ENCODE data around the gene SKI.
"Not testable (repeated sequence)": the region's sequence is repeated elsewhere in the genome, so short reads cannot be mapped to it uniquely, and the experiment has no call there.

SKI gene

DNA sequence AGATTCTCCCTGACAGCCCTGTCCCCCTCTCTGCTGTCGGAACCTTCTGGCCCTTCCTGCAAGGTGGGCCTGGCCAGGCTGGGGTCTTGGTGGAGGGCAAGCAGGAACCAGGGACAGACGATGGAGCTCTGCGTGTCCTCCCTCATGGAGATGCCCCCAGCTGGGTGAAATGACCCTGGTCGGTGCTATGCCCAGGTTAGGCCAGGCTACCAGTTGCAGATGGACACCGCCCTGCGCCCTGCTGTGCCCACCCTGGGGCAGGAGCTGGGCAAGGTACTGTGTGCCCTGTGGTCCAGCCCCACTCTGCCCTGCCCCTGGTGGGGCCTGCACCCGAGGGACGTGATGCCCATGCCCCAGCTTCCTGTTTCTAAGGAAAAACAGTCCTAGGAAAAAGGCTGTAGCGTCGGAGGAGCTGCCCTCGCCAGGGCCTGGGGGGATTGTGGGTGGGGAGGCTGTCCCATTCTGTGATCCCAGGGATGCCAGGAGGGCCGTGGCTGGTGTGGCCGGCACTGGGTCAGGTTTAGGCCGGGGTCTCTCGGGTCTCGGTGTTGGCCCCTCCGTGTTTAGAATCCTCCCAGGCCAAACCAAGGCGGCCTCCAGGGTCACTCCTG lies 85.6 kb downstream of the SKI start:
- no peak for DNase-seq

DNA sequence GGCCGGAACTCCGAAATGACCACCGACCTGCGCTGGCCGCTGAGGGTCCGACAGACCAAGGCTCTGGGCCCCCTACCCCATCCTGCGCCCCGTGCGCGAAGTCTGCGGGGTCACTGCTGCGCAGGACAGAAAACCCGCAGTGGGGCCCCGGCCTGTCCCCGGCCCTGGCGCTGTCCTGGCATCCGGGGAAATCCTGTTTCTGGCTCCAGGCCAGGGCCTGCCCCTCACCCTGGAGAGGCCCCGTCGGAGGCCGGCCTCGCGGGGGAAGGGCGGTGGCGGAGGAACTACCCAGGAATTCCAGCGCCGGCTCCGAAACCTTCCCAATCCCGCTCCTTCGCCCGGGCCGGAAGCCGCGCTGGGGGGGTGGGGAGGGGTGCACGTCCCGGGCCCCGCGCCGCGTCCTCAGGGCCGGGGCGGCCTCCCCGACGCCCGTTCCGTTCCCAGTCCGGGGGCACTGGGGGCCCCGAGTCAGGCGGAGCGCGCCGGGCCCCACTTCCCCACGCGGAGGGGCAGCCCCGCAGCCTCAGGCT lies 86.2 kb downstream of the SKI start:
- DNase-seq, result no peak

DNA sequence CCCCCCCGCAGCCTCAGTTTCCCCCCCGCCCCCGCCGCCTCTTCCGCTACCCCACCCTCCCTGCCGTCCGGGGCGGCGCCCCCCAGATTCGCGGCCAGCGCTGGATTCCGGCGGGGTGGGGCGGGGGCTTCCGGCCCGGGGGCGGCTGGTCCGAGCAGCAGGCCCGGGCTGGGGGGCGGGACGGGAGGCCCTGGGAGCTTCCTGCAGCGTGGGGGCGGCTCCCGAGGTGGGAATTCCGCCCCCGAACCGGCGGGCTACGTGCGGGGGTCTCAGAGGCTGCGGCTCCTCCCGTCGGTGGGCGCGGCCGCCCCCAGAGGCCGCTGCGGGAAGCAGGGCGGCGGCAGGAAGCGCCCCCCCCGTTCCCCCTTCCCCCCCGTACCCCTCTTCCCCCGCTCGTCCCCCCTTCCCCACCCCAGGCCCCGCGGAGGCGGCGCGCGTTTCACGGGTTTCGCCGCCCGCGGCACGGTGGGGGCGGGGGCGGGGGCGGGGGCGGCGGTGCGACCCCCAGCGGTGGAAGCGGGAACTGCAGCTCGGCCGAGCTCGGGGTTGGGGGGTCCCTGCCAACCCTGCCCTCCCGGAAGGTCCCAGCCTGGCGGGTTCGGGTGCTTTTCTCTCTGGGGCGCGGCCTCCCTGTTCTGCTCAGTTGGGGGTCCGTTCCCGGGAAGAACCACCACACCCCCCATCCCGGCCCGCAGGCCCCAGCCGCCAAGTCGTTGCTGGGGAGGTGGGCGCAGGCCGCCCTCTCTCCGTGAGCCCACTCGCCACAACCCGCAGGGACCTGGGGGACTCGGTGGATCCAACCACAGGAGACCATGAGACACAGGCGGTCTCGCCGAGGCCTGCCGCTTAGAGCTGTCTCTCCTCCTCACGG lies 86.9 kb downstream of the SKI start:
- no peak for DNase-seq

DNA sequence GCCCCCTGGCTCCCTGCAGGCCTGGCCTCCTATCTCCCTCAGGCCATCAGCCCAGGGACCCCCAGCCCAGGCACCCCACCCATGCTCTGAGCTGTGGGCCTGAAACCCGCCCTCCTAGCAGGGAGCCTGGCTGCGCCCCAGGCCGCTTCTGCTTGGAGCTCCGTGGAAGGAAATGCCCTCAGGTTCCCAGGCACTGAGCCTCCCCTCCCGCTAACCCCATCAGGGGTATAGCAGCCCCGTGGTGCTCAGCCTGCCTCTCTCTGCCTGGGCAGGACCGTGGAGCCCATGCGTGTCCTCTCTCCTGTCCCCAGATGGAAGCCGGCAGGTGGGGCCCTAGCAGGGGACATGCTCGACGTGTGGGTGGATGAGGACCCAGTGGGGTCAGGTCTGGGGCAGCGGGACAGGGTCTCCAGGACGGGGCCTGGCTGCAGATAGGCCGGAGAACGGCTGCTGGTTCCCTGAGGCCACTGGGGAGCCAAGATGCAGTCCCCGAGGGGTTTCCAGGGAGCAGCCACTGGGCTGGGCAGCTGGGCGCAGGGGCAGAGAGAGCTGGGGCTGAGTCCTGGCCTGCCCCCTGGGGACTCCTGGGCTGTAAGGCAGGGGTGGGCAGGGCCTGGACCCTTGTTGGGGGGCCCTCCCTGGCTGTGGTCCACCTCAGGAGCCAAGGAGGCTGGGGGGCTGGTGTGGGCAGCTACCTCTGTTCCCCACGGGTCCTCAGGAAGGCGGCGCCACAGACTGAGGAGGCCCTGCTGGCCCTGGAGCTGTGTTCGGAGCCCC lies 87.7 kb downstream of the SKI start:
- DNase-seq, result no peak

DNA sequence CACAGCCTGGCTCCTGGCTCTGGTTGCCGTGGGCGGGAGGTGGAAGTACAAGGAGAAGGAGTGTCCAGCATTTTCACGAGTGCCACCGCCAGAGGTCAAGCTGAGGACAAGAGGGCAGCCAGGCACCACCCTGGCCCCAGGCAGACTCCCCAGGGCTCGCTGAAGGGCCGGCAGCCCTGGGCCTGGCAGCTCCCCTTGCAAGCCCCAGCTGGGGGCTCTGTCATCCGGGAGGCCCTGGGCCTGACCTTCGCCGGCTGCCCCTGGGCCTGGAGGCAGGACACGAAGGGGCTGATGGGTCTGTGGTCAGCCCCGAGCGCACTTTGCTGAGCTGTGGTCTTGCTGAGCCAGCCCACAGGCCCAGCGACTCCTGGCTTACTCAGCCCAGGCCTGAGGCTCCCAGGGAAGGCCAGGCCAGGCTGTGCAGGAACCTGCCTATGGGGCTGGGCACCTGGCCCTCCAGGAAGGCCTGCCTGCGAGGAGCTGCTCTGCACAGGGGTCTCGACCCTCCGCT lies 88.4 kb downstream of the SKI start:
- DNase-seq, result no peak

DNA sequence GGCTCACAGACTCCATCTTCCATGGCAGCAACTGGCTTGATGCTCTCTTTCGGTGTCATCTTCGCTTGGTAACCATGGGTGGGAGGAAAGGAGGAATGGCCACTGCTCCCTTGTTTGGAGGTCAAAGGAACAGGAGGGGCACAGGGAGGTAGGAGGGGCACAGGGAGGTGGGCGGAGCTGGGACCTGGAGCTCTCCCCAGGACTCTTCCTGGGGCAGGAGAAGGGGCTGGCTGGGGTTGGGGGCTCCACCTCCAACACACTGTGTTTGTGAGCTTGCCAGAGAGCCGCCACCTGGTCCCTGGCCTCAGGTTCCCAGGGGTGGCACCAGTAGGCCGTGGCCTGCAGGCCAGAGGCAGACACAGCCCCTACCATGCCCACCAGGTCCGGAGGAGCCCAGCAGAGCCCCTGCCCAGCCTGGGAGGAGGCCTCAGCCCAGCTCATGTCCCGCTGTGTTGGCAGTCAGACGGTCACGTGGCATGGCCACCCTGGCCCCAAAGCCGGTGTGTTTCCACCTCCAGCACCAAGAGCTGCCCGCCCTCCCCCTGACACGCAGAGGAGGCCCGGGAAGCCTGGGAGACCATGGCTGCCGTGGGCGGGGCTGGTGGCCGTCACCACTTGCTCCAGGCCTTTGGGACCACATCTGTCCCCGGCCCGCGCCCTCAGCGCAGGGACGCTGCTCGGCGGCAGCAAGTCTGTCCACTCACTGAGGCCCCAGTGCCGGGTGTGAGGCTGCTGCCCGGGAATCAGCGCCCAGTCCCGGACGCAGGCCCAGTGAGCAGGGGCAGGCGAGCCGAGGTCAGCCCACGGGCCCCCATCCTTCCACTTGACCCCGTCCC lies 89.3 kb downstream of the SKI start:
- DNase-seq, result no peak

DNA sequence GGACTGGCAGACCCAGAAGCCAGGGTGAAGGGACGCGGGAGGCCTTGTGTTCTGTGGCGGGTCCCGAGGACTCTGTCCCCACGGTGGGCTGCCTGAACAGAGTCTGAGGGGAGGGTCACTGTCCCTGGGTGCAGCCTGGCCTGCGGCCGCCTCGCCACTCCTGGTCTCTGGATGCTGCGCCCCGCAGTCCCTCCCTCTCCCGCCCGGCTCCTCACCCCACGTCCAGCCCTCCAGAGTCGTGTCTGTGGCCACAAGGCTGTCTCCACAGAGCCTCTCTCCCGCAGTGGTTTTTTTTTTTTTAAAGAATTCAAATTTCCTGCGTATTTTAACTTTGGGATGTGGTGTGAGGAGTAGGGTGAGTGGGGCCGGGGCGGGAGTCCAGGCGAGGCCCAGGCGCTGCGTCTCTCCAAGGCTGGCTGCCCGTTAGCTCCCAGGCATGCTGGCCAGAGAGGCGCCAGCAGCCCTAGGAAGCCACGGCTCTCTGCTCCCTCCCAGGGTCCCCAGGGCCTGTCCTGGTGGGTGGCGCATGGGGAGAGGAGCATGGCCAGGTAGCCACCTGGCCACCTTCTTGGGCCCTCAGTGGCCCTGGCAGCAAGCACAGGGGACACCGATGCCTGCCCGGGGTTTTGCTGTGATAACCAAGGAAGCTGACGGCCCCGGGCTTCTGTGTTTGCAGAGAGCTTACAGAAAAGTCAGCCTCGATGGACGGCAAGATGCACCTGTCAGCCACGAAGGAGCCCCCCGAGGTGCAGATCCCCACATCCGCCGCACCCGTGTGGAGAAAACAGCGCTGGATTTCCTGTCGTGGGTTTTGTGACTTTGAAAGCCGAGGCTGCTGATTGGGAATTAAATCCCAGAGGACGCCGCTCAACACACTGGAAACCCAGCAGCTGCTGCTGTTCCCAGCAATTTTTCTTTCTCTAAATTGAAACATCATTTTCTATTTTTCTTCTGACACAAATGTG lies 90.5 kb downstream of the SKI start:
- no peak for DNase-seq

DNA sequence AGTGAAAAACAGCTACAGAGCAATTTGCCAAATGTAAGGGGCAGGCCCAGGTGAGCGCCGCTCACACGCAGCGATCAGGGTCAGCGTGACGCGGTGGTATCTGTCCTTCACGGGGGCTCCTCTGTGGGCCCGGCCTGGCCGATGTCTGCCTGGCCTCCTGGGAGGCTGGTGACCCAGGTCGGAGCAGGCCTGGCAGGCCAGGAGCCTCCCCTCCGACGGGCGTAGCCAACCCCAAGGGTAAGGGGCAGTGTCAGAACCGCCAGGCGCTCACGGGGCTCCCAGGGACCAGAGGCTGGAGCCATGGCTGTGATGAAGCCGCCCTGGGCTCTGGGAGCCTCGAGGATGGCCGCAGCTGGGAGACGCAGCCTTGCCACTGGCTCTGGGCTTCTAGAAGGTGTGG lies 91.2 kb downstream of the SKI start:
- no peak for DNase-seq

DNA sequence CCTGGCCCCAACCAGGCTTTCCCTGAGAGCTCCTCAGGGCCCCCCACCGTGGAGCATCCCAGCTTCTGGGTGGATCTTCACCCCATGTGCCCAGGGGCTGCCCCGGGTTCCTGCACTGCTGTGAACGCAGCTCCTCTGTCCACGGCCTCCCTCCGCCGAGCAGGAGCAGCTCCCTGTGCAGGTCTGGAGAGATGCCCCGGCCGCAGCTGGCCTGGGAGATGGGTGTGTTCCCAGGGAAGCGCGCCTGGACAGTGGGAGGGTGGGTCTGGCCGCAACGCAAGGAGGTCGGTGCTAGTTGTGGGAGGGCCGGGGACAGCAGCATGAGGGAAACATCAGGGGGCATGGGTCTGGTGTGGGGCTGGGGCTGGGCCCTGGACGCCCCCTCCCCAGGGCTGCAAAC lies 91.9 kb downstream of the SKI start:
- DNase-seq, result no peak

DNA sequence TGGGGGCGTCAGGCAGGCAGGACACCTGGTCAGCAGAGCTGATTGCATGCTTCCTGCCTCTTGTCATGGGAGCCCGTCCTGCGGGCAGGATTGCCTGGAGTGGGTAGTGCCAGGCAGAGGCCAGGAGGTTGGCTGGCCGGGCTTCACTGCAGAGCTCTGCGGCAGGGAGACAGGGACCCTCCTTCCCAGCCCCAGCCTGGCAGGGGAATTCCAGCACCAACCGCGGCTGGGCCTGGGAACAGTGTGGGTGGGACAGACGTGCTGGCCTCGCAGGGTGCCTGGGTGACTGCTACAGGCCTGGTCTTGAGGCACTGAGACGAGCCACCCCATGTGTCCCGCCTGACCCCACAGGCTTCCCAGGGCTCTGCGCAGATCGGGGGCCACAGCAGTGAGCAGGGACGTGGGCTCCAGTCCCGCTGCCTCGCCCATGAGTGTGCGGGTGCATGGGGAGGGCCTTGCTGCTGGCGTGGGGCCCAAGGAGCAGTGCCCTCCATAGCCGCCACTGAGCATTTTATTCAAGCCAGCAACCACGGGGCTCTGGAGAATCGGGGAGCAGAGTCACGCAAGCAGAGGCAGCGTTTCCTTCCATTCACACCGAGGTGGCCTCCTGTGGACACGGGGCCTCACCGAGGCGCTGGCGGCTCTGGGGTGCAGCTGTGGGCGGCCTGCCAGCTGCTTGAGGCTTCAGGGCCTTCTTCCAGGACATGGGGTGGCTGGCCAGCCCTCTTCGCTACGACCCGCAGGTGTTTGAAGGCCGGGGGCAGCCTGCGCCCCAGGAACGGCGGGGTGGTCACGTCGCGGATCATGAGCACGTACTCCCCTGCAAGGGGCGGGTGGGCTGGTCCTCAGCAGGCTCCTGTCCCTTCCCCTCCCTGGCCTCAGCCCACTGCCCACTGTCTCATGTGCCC lies 92.9 kb downstream of the SKI start:
- DNase-seq, result peak; percentile 45

DNA sequence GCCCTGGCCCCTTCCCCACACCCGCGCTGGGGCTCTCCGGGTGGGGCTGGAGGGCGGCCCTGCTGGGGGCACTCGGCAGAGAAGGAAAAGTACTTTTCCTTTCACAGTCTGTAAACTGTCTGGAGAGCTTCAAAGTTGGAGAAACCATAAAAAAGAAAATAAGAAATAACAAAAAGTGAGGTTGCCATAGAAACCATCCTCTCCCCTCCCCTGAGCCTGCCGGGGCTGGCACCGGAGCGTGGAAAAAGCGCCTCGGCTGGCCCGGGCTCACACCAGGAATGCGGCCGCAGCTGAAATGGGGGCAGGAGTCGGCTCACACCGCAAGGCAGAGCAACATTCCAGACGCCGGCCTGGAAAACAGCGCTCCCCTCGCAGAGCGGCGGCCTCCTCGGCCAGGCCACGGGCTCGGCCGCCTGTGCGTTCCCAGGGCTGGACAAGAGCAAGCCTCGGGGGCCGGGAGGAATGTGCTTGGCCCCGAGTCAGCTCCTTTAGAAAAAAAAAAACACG lies 94.0 kb downstream of the SKI start:
- peak; percentile 94 for DNase-seq

DNA sequence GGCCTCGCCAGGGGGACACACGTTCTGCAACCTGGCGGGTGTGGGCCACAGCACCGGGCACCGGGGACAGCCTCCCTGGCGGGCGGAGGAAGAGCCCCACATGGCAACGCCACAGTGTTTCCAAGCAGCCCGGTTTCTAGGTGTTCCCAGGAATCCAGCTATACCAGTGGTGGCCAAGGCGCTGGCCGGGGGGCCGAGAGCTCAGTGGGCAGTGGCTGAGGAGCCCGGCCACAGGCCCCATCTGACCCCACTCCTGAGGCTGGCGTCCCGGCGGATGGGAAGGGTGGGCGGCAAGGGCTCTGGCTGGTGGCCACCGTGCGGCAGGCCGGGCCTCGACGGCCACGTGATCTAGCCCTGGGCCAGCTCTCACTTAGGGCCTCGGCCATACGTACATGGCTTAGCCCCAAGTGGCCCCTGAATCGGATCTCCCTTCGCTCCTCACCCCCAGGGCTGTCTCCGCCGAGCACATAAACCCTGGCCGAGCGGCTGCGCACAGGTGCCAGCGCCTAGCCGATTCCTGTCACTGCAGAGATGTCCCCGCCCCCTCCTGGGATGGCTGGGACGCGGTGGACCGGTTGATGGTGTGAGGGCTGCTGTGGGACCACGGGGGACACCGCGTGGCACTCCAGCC lies 94.6 kb downstream of the SKI start:
- DNase-seq, result peak; percentile 75

DNA sequence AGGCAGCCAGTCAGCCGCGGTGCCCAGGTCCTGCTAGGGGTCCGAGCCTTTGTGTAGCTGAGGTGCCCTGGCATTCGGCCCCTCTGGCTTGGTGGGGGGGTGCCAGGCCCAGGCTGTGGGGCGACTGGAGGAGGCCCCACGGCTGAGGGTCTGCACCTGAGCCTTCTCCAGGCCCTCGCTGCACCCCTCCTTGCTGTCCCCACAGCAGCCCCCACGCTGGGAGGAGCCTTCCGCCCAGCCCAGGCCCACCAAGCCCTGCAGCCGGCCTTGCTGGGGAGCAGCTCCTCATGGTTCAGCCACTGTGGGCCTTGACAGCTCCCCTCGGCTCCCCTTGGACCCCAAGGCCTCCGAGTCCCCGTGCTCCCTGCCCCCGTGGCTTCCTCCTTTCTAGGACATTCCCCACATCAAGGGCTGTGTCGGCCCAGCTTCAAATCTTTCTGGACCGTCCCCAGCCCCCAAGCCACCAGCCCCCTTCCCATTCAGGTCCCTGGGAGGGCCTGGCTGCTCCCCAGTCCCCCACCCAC lies 95.4 kb downstream of the SKI start:
- DNase-seq, result no peak

DNA sequence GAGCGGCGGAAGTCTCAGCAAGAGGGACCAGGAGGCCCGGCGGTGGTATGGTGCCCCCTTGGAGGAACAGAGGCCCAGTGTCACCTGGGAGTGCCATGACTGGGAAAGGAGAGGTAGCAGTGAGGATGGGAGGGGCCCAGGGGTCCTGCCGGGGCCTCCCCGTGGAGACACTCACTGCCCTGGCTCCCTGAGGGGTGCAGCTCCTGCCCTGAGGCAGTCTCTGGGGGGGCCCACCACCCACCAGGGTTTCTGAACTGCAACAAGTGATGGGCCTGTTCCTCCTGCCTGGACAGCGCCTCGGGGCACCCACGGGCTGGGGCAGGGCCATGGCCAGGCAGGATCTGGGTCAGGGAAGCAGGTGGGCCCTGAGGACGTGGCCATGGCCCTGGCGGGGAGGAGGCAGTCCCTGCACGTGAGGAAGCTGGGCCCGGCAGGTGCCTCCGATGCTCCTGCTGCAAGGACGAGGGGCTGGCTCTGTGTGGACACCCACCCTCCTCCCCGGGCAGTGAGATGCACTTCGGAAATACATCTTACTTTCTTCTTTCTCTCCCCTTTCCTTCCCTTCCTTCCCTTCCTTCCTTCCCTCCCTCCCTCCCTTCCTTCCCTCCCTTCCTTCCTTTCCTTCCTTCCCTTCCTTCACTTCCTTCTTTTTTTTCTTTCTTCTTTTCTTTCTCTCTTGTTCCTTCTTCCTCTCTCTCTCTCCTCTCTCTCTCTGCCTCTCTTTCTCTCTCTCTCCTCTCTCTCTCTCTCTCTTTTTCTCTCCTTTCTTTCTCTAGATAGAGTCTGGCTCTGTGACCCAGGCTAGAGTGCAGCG lies 96.6 kb downstream of the SKI start:
- no peak for DNase-seq

DNA sequence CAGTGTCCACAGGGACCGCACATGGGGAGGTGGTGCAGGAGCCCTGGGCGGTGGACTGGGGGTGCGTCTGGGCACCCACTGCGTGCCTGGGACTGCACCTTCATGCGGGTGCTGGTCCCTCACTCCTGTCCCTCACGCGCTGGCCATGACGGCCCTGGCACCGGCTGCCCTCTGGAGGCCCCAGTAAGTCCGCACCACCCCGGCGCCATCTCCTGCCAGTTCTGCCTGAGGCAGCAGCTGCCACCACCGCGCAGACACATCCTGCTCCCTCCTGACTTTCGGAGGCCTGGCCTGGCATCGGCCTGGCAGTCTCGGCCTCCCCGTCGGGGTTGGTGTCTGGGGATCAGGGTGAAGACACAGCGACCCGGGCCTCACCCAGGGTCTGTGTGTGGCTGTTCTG lies 98.4 kb downstream of the SKI start:
- no peak for DNase-seq

DNA sequence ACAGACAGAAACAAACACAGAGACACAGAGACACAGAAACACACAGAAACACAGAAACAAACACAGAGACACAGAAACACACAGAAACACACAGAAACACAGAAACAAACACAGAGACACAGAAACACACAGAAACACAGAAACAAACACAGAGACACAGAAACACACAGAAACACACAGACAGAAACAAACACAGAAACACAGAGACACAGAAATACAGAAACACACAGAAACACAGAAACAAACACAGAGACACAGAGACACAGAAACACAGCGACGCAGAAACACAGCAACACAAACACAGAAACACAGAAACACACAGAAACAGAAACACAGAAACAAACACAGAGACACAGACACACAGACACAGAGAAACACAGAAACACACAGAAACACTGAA lies 99.0 kb downstream of the SKI start:
- DNase-seq, result not testable (repeated sequence)

DNA sequence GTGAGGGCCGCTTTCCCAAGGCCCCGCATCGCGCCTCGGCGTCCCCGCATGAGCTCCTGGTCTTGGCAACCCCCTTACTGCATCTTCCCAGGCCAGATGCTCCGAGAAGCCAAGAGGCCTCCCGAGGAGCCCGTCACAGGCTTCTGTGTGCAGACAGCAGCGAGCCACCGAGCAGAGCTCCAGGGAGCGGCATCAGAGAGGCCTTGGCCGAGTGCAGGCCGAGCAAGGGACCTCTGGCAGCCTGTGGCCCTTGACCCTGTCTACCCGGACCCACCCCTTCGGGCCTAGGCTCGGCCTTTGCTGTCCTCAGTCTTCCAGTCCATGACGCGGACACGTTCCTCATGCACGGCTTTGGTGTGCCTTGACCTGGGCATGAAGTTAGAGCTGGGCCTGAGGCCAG lies 99.7 kb downstream of the SKI start:
- no peak for DNase-seq
